Uterus (tissue), 4 donors: ENCODE measurements around the gene NCOA1. TPM values are rescaled to one million over a fixed set of nuclear protein-coding genes. Genes with fewer than 3 reads are reported as not detected.
A peak's percentile ranks its signal among the peaks of the same experiment; 100 is the strongest.

Experiments used
- DNase-seq, 2 donors: peaks; one replicate each; pipeline ENCODE4 v3.0.0-alpha.2; 2019 to 2020
- H3K27ac ChIP-seq, 2 donors: fragments of 200-600 bp; sonication (generic); 1 replicate in 1 of 2; 2 replicates in 1 of 2; pipeline ENCODE4 v1.5.1; 2016 to 2018
- H3K27me3 ChIP-seq, 2 donors: fragments of 200-600 bp; sonication (generic); one replicate each; pipeline ENCODE4 v1.5.1; 2018 to 2019; ENCODE audit warnings: control low read depth in 1 of 2
- H3K36me3 ChIP-seq, 2 donors: fragments of 200-600 bp; sonication (generic); one replicate each; pipeline ENCODE4 v1.5.1; 2019; ENCODE audit warnings: control low read depth in 1 of 2
- H3K4me1 ChIP-seq, 2 donors: fragments of 200-600 bp; sonication (generic); one replicate each; pipeline ENCODE4 v1.5.1; 2018 to 2019; ENCODE audit warnings: control low read depth in 1 of 2
- H3K4me3 ChIP-seq, 2 donors: fragments of 200-600 bp; sonication (generic); 1 replicate in 1 of 2; 2 replicates in 1 of 2; pipeline ENCODE4 v1.5.1; 2018 to 2019; ENCODE audit warnings: mild to moderate bottlenecking in 1 of 2
- H3K9me3 ChIP-seq, 2 donors: fragments of 200-600 bp; sonication (generic); one replicate each; pipeline ENCODE4 v1.5.1; 2019; ENCODE audit warnings: control low read depth in 1 of 2
- CTCF ChIP-seq, 4 experiments: fragments of 200-600 bp in 2 of 4; fragments of 450-650 bp in 2 of 4; sonication (generic) in 2 of 4; IDR thresholded peaks; one replicate each; pipeline ENCODE4 v1.5.1; 2016 to 2019; ENCODE audit warnings: antibody characterized with exemption in 4 of 4, mild to moderate bottlenecking in 2 of 4, moderate library complexity in 1 of 4
- POLR2A ChIP-seq, 2 donors: fragments of 450-650 bp; IDR thresholded peaks; one replicate each; pipeline ENCODE4 v1.6.1; 2016; ENCODE audit warnings: antibody characterized with exemption in 2 of 2, mild to moderate bottlenecking in 1 of 2, moderate library complexity in 1 of 2
- intact Hi-C: fragments of 100-400 bp; cut with DNase I; formaldehyde crosslinking; loops from one replicate; pipeline ENCODE4 v1.15.1; 2023; ENCODE audit warnings: low total_unique reads
- total RNA-seq, 4 donors: library from RNA; depleted of rRNA in 3 of 4; stranded (reverse); fragments of >200 nt in 3 of 4; gene quantifications; one replicate each; pipeline versions ENCODE4 v1.1.0 to v1.2.4, GENCODE V29; 2014 to 2023
- donor health status: DM: yes; HTN: yes; CAD: no.

Gene NCOA1
- total RNA-seq, 4 donors from 2014 or later: 38.7 to 88.5 (median 62.0) TPM

GRCh38 chr2:24453379-24454073, 37.5 kb upstream of the NCOA1 start:
- H3K4me1 ChIP-seq: peaks cover 0 to 4% of the 10 kb centered on the region in 2 donors
- no peak for DNase-seq
- peak overlapping the region; percentile 22 to 26 for H3K4me3 ChIP-seq
- no peaks in the 10 kb centered on the region for H3K27me3 ChIP-seq
- no peak for TF ChIP-seq CTCF (IDR thresholded peaks at IDR 0.05)
- no peak for TF ChIP-seq POLR2A (IDR thresholded peaks at IDR 0.05)
- peak overlapping the region; percentile 75 to 84 for H3K27ac ChIP-seq
- intact Hi-C loops: no loop called here
- H3K9me3 ChIP-seq: peaks cover 0 to 6% of the 10 kb centered on the region in 2 donors
- no peaks in the 10 kb centered on the region for H3K36me3 ChIP-seq

- intact Hi-C loops: no loop called here
- Histone ChIP-seq H3K27me3 (no peaks in the 10 kb centered on the region), H3K4me3 (peak overlapping the region; percentile 22 to 26), H3K9me3 (peaks cover 0 to 4% of the 10 kb centered on the region in 2 donors), H3K36me3 (no peaks in the 10 kb centered on the region), H3K4me1 (peaks cover 0 to 4% of the 10 kb centered on the region in 2 donors), H3K27ac (peak overlapping the region; percentile 75 to 84)
- no peak for TF ChIP-seq POLR2A (IDR thresholded peaks at IDR 0.05)
- TF ChIP-seq CTCF (IDR thresholded peaks at IDR 0.05): no peak
- DNase-seq: no peak
Observed at GRCh38 chr2:24454294-24454693, 36.8 kb upstream of the NCOA1 start.

GRCh38 chr2:24456599-24457556, 34.2 kb upstream of the NCOA1 start:
- Histone ChIP-seq H3K36me3 (no peaks in the 10 kb centered on the region), H3K27me3 (no peaks in the 10 kb centered on the region), H3K4me1 (peaks cover 0 to 4% of the 10 kb centered on the region in 2 donors), H3K27ac (peak overlapping the region; percentile 75 to 84), H3K9me3 (no peaks in the 10 kb centered on the region), H3K4me3 (no peak overlapping the region)
- peak; percentile 86 to 92 for DNase-seq
- intact Hi-C loops: no loop called here
- no peak for TF ChIP-seq CTCF (IDR thresholded peaks at IDR 0.05)
- no peak for TF ChIP-seq POLR2A (IDR thresholded peaks at IDR 0.05)

GRCh38 chr2:24457696-24458386, 33.2 kb upstream of the NCOA1 start:
- no peak for DNase-seq
- no peaks in the 10 kb centered on the region for H3K9me3 ChIP-seq
- H3K4me3 ChIP-seq: no peak overlapping the region
- TF ChIP-seq POLR2A (IDR thresholded peaks at IDR 0.05) (no peak), CTCF (IDR thresholded peaks at IDR 0.05) (no peak)
- H3K27ac ChIP-seq: peak overlapping the region in 1 of 2 donors; percentile 75
- H3K27me3 ChIP-seq: no peaks in the 10 kb centered on the region
- intact Hi-C loops: no loop called here
- H3K4me1 ChIP-seq: peaks cover 0 to 4% of the 10 kb centered on the region in 2 donors
- H3K36me3 ChIP-seq: no peaks in the 10 kb centered on the region
